HG03280 (cell line): ENCODE measurements around the gene FMN1.

Experiments
- ATAC-seq: cut with Tn5 transposase; IDR thresholded peaks from one replicate; pipeline ENCODE4 v1.9.1; 2021; ENCODE audit warnings: mild to moderate bottlenecking, moderate library complexity; ENCODE audit not compliant: unreplicated experiment

The FMN1 gene

GRCh38 chr15:33155691-33156420, 38.7 kb downstream of the FMN1 start:
- no peak for ATAC-seq

DNA sequence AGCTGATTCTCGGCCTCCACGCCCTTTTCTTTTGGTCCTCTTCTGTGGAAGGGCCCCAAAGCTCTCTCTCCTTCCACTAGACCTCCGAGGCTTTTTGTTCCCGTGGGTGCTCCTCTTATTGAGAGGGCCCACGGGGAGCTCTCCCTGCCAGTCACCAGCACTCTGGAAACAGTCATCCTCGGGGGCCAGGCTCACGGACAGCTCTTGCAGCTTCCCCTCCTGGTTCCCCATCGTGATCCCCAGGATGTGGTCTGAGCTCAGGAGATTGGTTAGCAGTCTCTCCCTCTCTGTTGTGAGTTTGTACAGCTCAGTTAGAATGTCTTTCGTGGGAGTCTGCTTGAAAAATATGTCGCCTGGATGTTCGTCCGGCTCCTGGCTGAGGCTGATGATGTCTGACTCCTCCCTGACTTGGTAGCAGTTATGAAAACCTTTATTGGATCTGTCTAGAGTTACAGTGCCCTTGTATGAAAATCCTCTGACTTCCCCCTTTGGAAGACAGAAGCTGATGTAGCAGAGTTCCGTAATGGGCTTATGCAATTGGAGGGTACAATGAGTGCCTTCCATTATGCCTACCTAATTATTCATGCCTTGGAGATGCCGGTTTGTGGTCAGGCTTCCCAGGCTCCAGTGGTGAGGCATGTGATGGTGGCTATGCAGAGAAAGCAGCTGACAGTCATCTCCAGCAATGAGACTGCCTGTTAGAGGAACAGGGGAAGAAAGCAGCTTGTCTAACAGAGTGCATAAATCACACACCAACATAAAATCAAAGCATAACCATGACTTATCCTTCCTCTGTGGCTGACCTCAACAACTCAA, 40.0 kb downstream of the FMN1 start:
- no peak for ATAC-seq

DNA sequence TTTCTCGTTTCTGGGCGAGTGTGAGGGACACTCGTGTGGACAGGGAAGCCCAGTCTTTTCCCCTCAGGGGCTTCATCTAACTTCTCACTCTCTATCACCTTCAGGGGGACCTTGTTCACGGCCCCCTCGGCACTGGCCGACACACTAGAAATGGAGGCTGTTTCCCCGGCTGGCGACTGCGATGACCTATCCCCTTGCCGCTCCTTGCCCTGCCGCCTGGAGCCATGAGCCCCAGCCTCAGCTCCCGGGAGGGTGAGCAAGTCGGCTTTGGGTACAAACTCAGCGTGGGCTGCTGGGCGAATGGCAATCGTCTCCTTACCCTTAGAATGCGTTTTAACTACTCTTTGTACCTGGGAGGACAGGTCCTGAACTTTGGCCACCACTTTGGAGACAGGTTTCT, 41.0 kb downstream of the FMN1 start:
- ATAC-seq = no peak

DNA sequence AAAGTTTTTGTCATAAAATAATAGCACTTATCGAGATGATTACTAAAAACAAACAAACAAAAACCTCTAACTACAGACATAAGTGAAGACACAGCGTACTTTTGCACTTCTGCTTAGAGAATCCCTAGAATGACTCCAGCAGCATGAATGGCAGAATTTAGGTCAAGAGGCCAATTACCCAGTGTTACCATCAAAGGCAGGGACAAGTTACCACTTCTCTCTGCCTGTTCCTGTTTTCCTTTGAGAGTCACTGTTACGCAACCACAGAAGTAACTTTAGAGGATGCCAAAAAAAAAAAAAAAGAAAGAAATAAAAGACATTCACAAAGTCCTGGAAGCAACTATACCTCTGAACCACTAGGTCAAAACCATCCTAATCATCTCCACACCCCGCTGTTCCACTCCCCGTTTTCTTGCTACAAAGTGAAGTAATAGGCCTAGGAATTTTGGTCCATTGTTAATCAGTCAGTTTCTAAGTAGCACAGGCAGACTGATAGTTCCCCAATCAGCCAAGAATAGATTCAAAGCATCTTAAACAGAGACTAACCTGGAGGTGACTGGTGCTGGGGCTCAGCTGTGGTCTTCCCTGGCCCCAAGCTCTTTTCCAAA, 41.9 kb downstream of the FMN1 start:
- ATAC-seq = no peak

GRCh38 chr15:33150971-33151370, 43.5 kb downstream of the FMN1 start:
- no peak for ATAC-seq

- ATAC-seq = no peak
These were observed 44.0 kb downstream of the FMN1 start for GRCh38 chr15:33150431-33150941.

GRCh38 chr15:33149919-33150318, 44.6 kb downstream of the FMN1 start:
- no peak for ATAC-seq

- ATAC-seq = no peak
These were observed 46.3 kb downstream of the FMN1 start for GRCh38 chr15:33148129-33148751.

- ATAC-seq = no peak
These were observed 48.5 kb downstream of the FMN1 start for GRCh38 chr15:33146051-33146450.

GRCh38 chr15:33145447-33145846, 49.1 kb downstream of the FMN1 start:
- no peak for ATAC-seq

DNA sequence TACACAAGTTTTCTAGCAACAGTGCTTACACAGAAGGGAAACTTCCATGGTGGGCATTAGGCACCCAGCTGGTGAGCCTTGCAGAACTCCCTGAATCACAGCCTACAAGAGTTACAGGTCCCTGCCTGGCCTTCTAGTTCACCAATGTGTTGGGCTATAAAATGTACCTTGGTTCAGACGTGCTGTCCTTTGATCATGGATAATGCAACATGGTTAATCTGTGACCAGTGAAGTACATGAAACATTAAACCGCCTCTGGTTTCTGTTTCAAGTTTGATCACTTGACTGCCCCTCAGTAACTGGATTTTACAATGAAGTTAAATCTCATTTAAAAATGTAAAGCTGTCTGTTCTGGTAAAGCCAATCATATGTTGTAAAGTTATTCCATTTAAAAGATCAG, 51.8 kb downstream of the FMN1 start:
- no peak for ATAC-seq

DNA sequence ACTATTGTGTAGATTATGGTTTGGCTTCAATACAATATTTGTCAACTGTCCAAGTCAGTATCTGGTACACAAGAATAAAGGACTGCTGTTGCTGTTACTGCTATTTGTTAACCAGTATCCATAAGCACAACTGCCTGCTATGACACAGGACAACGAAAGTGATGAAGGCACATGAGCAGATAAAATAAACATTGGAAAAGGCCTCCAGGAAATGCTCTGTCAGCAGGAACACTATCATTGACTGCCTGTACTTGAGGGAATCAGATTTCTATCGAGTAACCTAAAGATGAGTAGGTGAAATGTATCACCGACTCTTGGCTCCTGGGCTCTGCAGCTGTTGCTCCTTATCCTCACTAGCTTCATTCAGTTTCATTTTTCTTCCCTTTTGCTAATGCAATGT, 56.5 kb downstream of the FMN1 start:
- ATAC-seq = no peak

DNA sequence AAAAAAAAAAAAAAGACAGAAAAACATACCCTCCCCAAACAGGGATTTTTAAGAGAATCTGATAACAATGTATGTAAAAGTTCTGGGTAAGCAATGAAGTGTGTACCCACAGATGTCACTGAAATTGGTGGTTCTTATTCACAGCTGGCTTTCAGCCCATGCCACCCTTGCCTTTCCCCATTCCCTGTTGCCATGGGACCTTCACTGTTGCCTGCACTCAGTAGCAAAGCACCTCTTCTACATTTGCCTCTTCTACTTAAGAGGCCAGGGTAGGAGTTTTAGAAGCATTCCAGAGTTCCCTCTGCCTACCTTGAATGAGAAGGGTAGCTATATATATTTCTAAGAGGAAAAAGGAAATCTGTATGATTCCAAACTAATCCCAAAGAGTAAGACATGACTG, 57.4 kb downstream of the FMN1 start:
- no peak for ATAC-seq

DNA sequence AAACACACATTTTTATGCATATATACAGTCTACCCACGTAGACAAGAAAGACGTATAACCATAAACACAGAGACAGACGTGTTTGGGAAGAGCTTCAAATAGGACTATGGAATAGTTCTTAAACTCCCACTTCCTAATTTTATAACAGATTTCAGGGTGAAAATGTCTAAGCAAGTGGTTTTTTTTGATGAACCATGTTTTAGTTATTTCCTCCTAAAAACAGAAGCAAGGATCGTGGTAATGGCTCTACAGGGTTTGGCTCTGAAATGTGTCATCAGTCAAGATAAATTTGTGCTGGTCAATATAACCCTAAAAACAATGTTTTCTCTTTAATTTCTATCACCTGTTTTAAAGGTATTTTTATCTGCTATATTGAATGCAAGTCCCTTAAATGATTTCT, 58.2 kb downstream of the FMN1 start:
- no peak for ATAC-seq

- no peak for ATAC-seq
These were observed 59.1 kb downstream of the FMN1 start for GRCh38 chr15:33135355-33135781.

GRCh38 chr15:33132722-33133345, 61.7 kb downstream of the FMN1 start:
- ATAC-seq = no peak

- no peak for ATAC-seq
These were observed 62.3 kb downstream of the FMN1 start for GRCh38 chr15:33132233-33132580.

DNA sequence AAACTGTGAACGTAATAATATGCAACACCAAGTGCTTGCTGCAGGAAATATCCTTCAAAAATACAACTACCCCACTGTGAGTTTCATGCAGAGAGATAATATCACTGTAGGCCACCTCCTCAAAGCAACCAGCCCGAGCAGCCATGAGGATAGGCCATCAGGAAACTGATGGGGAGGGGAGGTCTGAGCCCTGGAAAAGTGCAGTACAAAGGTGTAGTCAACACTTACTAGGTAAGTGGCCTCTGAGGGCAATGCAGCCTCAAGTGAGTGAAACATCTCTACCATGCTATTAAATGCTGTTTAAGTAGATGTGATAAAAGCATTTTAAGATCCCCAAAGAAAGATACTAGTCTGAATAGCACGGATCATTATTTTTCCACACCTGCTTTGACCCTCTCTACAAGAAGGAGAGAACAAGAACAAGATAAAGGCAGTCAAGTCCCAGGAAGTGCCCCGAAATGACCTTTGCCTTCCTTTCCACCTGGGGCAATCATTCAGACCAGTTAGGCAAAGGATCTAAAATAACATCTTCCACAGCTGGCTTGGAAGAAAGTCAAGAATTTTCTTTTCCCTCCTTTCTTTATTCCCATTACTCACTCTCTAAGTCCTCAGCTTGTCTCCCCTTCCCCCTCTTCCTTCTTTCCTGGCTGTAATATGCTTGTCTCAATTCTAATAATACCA, 62.8 kb downstream of the FMN1 start:
- ATAC-seq = no peak

DNA sequence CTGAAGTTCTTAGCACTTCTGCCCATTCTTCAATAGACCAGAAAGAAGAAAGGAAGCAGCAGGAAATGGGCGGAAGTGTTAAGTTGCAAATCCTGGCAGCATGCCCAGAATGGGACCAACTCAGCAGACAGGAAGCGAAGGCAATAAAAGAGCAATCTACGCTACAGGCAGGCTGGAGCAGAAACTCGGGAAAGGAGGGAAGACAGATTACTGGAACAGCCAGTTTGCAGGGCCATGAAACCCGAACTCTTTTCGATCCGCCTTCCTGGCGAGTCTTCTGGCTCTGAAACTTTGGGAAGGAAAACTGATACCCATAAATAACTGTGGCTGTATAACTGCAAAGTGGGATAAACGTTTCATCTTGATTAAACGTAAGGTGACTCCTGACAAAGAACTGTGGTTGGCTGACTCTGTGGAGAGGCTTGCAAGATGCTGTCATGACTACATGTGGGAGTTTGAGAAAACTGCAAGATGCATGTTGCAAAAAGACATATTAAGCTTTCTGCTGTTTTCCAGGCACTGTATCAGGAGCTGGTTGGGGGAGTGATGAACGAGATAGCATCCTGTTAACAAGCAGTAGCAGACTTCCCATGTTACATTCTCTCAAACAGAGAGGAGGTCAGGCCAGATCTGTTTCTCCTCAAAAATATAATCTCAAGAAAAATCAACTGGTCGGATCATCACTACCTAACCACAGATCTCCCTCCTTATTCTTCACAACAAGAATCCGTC, 67.8 kb downstream of the FMN1 start:
- no peak for ATAC-seq
